ENCODE results near the gene RAB36. TPM values are rescaled to one million over a fixed set of nuclear protein-coding genes. Genes with fewer than 3 reads are reported as not detected.

Gene RAB36, protein sequence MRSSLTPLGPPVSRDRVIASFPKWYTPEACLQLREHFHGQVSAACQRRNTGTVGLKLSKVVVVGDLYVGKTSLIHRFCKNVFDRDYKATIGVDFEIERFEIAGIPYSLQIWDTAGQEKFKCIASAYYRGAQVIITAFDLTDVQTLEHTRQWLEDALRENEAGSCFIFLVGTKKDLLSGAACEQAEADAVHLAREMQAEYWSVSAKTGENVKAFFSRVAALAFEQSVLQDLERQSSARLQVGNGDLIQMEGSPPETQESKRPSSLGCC
- 3.6 and 3.7 TPM in 2 replicates for total RNA-seq (2014; rRNA removed; shearing (Covaris generic))

GRCh38 chr22:23144932-23145877, at the start of gene RAB36:
TSS of gene RAB36 (plus strand) at chr22:23145477. CDS start at chr22:23146617, 1,140 bp downstream.

DNA sequence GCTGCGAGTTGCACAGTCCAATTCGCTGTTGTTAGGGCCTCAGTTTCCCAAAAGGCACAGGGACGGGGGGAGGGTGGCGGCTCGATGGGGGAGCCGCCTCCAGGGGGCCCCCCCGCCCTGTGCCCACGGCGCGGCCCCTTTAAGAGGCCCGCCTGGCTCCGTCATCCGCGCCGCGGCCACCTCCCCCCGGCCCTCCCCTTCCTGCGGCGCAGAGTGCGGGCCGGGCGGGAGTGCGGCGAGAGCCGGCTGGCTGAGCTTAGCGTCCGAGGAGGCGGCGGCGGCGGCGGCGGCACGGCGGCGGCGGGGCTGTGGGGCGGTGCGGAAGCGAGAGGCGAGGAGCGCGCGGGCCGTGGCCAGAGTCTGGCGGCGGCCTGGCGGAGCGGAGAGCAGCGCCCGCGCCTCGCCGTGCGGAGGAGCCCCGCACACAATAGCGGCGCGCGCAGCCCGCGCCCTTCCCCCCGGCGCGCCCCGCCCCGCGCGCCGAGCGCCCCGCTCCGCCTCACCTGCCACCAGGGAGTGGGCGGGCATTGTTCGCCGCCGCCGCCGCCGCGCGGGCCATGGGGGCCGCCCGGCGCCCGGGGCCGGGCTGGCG, 35.1 kb downstream of the RAB36 start, which contains the start of gene BCR:
Gene BCR (plus strand): TSS at position 209 of the 592 bp plus-strand sequence. CDS start 452 bp downstream, outside the sequence.

Small RNAs within 50 kb of the gene (small RNA-seq; reads per million reads assigned to genes)
- gene BCRP8 (not detected), gene RF00017 (not detected), gene RF00066 (not detected)

Other genes starting within 250 kb of the RAB36 start
- 1.2 and 2.1 TPM in 2 replicates for gene GNAZ, start 75.0 kb upstream of the RAB36 start, total RNA-seq (2014; rRNA removed; shearing (Covaris generic))
- 1.7 TPM in 1 of 2 replicates, not detected in the other for gene RSPH14, start 3.5 kb upstream of the RAB36 start, total RNA-seq (2014; rRNA removed; shearing (Covaris generic))
- 16.1 and 17.1 TPM in 2 replicates for gene BCR, start 35.0 kb downstream of the RAB36 start, total RNA-seq (2014; rRNA removed; shearing (Covaris generic))